Neural cell (in vitro differentiated cells): Measurements from ENCODE around the gene EMC8.

Source experiments
- EP300 ChIP-seq: fragments of 450-650 bp; conservative IDR thresholded peaks from 2 replicates; pipeline ENCODE4 v1.6.1; 2014; ENCODE audit warnings: antibody characterized with exemption, mild to moderate bottlenecking, moderate library complexity; ENCODE audit not compliant: poor library complexity, severe bottlenecking
- EZH2 ChIP-seq: fragments of 200-600, 300-800 bp; shearing (Covaris generic), sonication (generic); IDR thresholded peaks from 2 replicates; pipeline ENCODE4 v1.6.1; 2014; ENCODE audit warnings: antibody characterized with exemption, low read length, borderline replicate concordance, mild to moderate bottlenecking; ENCODE audit not compliant: insufficient read depth, poor library complexity, severe bottlenecking
- MXI1 ChIP-seq: fragments of 450-650 bp; conservative IDR thresholded peaks from 2 replicates; pipeline ENCODE4 v1.6.1; 2014; ENCODE audit warnings: antibody characterized with exemption, mild to moderate bottlenecking; ENCODE audit not compliant: poor library complexity, severe bottlenecking
- POLR2AphosphoS5 ChIP-seq: IDR thresholded peaks from 2 replicates; pipeline ENCODE4 v1.6.1; 2012
- RAD21 ChIP-seq: fragments of 450-650 bp; conservative IDR thresholded peaks from 2 replicates; pipeline ENCODE4 v1.6.1; 2014; ENCODE audit warnings: antibody characterized with exemption, mild to moderate bottlenecking, moderate library complexity
- SMC3 ChIP-seq: fragments of 450-650 bp; conservative IDR thresholded peaks from 2 replicates; pipeline ENCODE4 v1.6.1; 2014; ENCODE audit warnings: antibody characterized with exemption, mild to moderate bottlenecking, moderate library complexity; ENCODE audit not compliant: poor library complexity
- TAF1 ChIP-seq: IDR thresholded peaks from 2 replicates; pipeline ENCODE4 v1.6.1; 2012; ENCODE audit warnings: low read depth
- TF ChIP-seq, protein P1 (sequence below): fragments of 450-650 bp; IDR thresholded peaks from 2 replicates; pipeline ENCODE4 v1.5.1; 2014; ENCODE audit warnings: antibody characterized with exemption, mild to moderate bottlenecking, moderate library complexity; ENCODE audit not compliant: poor library complexity, severe bottlenecking
- TF ChIP-seq, protein P2 (sequence below): IDR thresholded peaks from 2 replicates; pipeline ENCODE4 v1.6.1; 2012; ENCODE audit warnings: borderline replicate concordance

GRCh38 chr16:85782451-85782850 lies 16.9 kb downstream of the EMC8 start:
- TF ChIP-seq, protein P1, sequence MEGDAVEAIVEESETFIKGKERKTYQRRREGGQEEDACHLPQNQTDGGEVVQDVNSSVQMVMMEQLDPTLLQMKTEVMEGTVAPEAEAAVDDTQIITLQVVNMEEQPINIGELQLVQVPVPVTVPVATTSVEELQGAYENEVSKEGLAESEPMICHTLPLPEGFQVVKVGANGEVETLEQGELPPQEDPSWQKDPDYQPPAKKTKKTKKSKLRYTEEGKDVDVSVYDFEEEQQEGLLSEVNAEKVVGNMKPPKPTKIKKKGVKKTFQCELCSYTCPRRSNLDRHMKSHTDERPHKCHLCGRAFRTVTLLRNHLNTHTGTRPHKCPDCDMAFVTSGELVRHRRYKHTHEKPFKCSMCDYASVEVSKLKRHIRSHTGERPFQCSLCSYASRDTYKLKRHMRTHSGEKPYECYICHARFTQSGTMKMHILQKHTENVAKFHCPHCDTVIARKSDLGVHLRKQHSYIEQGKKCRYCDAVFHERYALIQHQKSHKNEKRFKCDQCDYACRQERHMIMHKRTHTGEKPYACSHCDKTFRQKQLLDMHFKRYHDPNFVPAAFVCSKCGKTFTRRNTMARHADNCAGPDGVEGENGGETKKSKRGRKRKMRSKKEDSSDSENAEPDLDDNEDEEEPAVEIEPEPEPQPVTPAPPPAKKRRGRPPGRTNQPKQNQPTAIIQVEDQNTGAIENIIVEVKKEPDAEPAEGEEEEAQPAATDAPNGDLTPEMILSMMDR, result no peak
- TF ChIP-seq EP300, result no peak
- TF ChIP-seq, protein P2, sequence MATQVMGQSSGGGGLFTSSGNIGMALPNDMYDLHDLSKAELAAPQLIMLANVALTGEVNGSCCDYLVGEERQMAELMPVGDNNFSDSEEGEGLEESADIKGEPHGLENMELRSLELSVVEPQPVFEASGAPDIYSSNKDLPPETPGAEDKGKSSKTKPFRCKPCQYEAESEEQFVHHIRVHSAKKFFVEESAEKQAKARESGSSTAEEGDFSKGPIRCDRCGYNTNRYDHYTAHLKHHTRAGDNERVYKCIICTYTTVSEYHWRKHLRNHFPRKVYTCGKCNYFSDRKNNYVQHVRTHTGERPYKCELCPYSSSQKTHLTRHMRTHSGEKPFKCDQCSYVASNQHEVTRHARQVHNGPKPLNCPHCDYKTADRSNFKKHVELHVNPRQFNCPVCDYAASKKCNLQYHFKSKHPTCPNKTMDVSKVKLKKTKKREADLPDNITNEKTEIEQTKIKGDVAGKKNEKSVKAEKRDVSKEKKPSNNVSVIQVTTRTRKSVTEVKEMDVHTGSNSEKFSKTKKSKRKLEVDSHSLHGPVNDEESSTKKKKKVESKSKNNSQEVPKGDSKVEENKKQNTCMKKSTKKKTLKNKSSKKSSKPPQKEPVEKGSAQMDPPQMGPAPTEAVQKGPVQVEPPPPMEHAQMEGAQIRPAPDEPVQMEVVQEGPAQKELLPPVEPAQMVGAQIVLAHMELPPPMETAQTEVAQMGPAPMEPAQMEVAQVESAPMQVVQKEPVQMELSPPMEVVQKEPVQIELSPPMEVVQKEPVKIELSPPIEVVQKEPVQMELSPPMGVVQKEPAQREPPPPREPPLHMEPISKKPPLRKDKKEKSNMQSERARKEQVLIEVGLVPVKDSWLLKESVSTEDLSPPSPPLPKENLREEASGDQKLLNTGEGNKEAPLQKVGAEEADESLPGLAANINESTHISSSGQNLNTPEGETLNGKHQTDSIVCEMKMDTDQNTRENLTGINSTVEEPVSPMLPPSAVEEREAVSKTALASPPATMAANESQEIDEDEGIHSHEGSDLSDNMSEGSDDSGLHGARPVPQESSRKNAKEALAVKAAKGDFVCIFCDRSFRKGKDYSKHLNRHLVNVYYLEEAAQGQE, result no peak
- no peak for TF ChIP-seq EZH2
- no peak for TF ChIP-seq POLR2AphosphoS5
- TF ChIP-seq SMC3, result no peak
- TF ChIP-seq MXI1, result no peak
- TF ChIP-seq RAD21, result no peak
- TF ChIP-seq TAF1, result no peak
